Subcutaneous adipose tissue (tissue), 4 donors: Measurements from ENCODE around the gene KCNQ4. TPM values are rescaled to one million over a fixed set of nuclear protein-coding genes. Genes with fewer than 3 reads are reported as not detected.

Experiments used
- total RNA-seq, 4 donors: library from RNA; depleted of rRNA; stranded (reverse); fragments of >200 nt; gene quantifications; one replicate each; pipeline ENCODE4 v1.1.0, GENCODE V29; 2016
- TF ChIP-seq, protein P1 (sequence below): fragments of 450-650 bp; IDR thresholded peaks from one replicate; pipeline ENCODE4 v1.5.1; 2016; ENCODE audit warnings: low read depth, mild to moderate bottlenecking, control low read depth, antibody characterized with exemption, moderate library complexity

KCNQ4 gene
- total RNA-seq, 4 donors from 2014 or later, result 0.34 to 1.1 (median 0.49) TPM; not detected in 1

DNA sequence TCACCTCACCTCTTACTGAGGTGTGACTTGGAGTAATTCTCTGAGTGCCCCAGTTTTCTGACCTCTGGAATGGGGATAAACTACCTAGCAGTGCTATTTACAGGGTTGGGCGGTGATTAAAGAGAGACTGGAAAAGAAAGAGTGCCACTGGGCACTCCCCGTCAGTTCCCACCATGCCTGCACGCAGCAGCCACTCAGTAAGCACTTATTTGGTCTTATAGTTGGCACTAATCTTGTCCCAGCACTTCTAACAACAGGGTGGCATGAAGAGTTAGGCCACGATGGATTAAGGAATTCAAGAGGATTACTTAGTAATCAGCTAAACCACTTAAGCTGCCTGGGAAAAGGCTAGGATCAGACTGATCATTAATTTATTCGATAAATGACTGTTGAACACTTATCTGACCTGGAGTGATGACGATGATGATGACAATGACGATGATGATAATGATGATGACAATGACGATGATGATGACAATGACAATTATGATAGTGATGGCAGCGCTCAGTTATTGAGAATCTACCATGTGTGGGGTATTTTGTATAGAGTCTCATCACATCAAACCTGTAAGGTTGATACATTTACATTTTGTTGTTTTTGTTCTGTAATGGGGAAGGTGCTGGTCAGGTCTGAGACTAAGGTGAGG, 73.2 kb downstream of the KCNQ4 start:
- TF ChIP-seq, protein P1, sequence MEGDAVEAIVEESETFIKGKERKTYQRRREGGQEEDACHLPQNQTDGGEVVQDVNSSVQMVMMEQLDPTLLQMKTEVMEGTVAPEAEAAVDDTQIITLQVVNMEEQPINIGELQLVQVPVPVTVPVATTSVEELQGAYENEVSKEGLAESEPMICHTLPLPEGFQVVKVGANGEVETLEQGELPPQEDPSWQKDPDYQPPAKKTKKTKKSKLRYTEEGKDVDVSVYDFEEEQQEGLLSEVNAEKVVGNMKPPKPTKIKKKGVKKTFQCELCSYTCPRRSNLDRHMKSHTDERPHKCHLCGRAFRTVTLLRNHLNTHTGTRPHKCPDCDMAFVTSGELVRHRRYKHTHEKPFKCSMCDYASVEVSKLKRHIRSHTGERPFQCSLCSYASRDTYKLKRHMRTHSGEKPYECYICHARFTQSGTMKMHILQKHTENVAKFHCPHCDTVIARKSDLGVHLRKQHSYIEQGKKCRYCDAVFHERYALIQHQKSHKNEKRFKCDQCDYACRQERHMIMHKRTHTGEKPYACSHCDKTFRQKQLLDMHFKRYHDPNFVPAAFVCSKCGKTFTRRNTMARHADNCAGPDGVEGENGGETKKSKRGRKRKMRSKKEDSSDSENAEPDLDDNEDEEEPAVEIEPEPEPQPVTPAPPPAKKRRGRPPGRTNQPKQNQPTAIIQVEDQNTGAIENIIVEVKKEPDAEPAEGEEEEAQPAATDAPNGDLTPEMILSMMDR, result no peak

DNA sequence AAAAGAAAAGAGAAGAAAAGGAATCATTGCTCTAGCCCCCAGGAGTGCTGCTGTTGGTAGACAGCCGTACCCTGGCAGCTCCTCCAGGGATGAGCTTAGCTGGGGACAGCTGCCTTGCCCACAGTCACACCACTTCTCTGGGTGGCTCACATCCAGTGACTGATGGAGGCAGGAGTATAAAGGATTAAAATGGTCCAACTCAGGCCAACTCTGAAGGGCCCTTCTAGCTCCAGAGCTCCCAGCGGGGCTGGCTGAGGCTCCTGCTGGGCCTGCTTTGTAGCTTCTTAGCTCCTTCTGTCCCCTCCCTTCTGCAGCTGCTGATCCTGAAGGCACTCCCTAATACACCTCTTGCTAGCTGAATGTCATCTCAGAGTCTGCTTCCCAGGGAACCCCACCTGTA, 74.2 kb downstream of the KCNQ4 start:
- TF ChIP-seq, protein P1, result no peak

DNA sequence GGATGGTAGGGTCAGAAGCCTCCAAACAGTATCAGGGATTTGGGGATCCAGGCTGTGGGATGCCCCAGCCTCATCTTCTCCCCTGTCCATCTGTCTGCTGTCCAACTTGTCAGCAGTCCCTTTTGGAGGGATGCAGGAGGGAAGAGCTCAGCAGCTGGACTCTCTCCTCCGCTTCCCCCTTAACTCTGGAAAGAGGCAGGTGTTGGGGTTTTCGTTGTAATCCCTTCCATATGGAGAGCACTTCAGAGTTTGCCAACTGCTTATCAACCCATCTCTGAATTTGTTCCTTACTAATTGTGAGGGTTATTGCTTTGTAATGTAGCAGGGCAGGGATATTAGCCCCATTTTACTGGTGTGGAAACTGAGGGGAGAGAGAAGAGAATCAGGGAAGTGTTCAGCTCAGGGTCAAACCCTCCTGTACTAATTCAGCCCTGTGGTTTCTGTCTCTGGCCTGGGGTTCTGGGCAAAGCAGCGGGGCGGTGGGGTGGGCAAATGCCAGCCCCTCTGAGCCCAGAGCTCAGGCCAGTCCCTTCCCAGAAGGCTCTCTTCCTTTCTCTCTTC, 75.3 kb downstream of the KCNQ4 start:
- TF ChIP-seq, protein P1, result no peak

DNA sequence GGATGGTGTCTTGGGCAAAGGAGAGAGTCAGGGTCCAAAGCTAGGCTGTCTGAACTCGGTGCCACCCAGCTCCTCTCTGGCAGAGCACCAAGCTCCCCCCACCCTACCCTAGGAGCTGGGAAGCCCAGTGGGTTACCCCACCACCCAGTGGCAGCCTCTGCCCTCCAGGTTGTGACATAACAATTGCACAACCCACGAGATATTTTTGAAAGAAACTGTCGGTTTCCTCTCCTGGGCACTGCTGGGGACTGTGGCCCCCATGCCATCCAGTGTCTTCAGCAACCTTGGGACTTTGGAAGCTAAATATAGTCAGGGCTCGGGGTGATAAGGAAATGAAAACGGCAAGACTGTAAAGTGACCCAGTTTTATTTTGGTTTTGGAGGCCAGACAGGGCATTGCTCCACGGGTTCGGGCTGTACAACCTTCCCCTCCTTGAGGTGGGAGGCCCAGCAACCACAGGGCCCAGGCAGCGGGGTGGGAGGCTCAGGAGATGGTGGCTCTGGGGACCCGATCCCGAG, 77.2 kb downstream of the KCNQ4 start:
- TF ChIP-seq, protein P1, result no peak

DNA sequence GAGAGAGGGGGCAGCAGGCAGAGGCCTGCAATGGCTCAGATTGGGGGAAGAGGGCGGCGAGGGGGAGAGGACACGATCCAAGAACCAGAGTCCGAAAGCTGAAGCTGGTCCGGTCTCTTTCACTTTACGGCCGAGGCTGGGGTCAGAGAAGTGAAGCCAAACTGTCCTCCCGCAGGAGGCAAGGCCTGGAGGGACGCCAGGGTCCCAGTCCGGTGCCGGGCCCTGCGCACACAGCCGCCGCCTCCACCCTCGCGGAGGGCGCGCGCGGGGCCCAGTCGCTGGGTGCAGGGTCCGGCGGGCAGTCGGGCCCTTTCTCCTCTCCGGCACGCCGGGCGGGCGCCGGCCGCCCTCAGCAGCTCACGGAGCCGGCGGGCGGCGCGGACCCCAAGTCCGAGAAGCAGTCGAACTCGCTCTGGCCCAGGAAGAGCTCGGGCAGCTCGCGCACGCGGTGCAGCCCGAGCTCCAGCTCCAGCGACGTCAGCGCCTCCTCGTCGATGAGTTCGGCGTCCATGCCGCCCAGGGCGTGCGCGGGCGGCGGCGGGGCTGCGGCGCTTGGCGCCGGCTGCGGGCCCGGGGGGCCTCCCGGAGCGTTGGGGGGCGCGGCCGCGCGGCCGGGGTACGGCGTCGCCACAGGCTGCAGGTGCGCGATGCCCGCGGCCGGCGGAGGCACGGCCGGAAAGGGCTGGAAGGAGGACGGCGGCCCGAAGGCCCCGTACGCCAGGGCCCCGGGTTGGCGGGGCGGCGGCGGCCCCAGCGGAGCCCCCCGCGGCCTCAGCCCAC, 77.8 kb downstream of the KCNQ4 start:
- TF ChIP-seq, protein P1, result no peak

DNA sequence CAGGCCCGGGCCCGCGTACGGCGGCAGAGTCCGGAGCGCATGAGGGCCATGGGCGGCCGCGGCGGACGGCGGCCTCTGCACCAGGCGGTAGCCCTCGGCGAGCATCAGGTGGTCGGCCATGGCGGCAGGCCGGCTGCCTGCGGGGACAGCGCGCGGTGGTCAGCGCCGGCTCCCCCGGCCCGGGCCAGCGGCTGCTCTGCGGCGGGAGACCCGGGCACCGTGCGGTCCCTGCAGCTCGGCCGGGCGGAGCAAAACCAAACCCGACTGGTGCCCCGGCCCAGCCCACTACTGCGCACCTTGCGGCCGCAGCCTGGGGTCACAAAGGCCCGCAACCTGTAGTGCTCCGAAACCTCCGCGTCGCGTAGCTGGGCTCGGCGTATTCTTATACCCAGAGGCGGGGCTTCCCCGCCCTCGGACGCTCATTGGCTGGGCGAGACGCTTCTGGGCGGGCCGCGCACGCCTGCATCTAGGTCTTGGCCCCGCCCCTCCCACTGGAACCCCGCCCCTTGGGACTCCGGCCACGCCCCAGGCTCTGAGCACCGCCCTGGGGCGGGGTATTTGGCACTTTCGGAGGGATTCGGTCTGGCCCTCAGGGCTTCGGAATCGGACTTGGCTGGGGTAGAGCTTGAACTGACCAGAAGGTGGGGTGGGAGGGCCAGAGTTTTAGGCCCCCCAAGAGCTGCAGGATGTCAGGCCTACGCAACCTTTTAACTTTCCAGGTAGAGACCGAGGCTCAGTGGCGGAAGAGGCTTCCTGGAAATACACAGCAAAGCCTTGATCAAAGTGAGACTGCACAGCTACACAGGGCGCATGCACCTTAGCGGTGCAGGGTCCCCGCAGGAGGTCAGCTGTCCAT, 78.6 kb downstream of the KCNQ4 start, which contains the start of gene CITED4:
CITED4 (minus strand) TSS at position 356 of the 856 bp plus-strand sequence; CDS start at position 120, 236 bp downstream.
- TF ChIP-seq, protein P1, result no peak
